ENCODE results near the gene HSD17B12. TPM values are rescaled to one million over a fixed set of nuclear protein-coding genes. Genes with fewer than 3 reads are reported as not detected.

HSD17B12 gene
- total RNA-seq, 3 donors from 2014 or later: 36.1 to 48.9 (median 47.2) TPM

DNA sequence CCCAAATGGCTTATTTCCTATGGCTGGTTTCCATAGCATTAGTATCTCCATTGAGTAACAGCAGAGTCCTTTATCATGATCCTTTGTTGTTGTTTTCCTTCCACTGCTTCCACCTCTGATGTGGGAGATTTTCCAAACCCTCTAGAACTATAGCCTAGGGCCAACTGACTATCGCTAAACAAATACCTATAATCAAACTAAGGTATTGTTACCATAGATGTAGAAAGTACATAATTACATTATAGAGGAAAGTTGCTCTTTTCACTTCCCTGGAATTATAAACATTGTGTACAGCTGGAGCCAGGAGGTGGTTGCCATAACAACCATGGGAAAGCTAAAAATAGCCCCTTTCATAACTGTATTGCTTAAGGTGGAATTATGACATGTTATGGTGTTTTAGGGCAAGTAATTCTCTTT is 153.1 kb downstream of the HSD17B12 start:
- Histone ChIP-seq H3K27me3 (no peaks in the 10 kb centered on the region), H3K4me1 (no peaks in the 10 kb centered on the region), H3K27ac (no peak overlapping the region), H3K36me3 (no peaks in the 10 kb centered on the region), H3K4me3 (no peak overlapping the region), H3K9me3 (no peaks in the 10 kb centered on the region)
- TF ChIP-seq POLR2AphosphoS5 (IDR thresholded peaks at IDR 0.05) (no peak), POLR2A (IDR thresholded peaks at IDR 0.05) (no peak)
- TF ChIP-seq, protein P1, sequence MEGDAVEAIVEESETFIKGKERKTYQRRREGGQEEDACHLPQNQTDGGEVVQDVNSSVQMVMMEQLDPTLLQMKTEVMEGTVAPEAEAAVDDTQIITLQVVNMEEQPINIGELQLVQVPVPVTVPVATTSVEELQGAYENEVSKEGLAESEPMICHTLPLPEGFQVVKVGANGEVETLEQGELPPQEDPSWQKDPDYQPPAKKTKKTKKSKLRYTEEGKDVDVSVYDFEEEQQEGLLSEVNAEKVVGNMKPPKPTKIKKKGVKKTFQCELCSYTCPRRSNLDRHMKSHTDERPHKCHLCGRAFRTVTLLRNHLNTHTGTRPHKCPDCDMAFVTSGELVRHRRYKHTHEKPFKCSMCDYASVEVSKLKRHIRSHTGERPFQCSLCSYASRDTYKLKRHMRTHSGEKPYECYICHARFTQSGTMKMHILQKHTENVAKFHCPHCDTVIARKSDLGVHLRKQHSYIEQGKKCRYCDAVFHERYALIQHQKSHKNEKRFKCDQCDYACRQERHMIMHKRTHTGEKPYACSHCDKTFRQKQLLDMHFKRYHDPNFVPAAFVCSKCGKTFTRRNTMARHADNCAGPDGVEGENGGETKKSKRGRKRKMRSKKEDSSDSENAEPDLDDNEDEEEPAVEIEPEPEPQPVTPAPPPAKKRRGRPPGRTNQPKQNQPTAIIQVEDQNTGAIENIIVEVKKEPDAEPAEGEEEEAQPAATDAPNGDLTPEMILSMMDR (IDR thresholded peaks at IDR 0.05): no peak
- no peak for DNase-seq (ENCODE audit: low spot score in 2 of 2)
- intact Hi-C loops (cut with DNase I; ENCODE audit: low total_unique reads): no loop called here

- intact Hi-C loops (cut with DNase I; ENCODE audit: low total_unique reads): no loop called here
- H3K27ac ChIP-seq: no peak overlapping the region
- H3K9me3 ChIP-seq: no peaks in the 10 kb centered on the region
- TF ChIP-seq, protein P1 (IDR thresholded peaks at IDR 0.05): no peak
- TF ChIP-seq POLR2AphosphoS5 (IDR thresholded peaks at IDR 0.05): no peak
- TF ChIP-seq POLR2A (IDR thresholded peaks at IDR 0.05): no peak
- no peaks in the 10 kb centered on the region for H3K27me3 ChIP-seq
- H3K4me3 ChIP-seq: no peak overlapping the region
- H3K36me3 ChIP-seq: no peaks in the 10 kb centered on the region
- DNase-seq (ENCODE audit: low spot score in 2 of 2): no peak
- no peaks in the 10 kb centered on the region for H3K4me1 ChIP-seq
These were observed 153.7 kb downstream of the HSD17B12 start for GRCh38 chr11:43834286-43834685.

- Histone ChIP-seq H3K36me3 (no peaks in the 10 kb centered on the region), H3K4me3 (no peak overlapping the region), H3K9me3 (no peaks in the 10 kb centered on the region), H3K27ac (no peak overlapping the region), H3K4me1 (no peaks in the 10 kb centered on the region), H3K27me3 (no peaks in the 10 kb centered on the region)
- TF ChIP-seq POLR2AphosphoS5 (IDR thresholded peaks at IDR 0.05): no peak
- TF ChIP-seq, protein P1 (IDR thresholded peaks at IDR 0.05): no peak
- TF ChIP-seq POLR2A (IDR thresholded peaks at IDR 0.05): no peak
- DNase-seq (ENCODE audit: low spot score in 2 of 2): no peak
- intact Hi-C loops (cut with DNase I; ENCODE audit: low total_unique reads): no loop called here
These were observed 154.6 kb downstream of the HSD17B12 start for GRCh38 chr11:43835104-43835503.

DNA sequence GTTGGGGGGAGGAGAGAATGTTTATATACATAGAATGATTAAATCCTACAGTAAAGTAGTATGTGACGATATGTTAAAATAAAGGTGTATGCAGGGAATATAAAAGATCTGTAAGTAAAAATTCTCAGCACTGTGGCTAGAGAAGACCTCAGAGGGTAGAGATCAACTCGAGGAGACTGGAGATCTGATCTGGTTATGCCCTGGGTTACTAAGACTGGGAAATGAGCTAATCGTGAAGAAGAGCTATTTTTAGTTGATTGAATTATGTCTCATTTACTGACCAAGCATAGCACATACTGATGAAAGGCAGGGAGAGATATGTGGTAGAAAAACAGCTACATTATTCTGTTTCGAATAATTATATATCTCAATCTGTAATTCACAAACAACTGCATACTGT is 157.3 kb downstream of the HSD17B12 start:
- DNase-seq (ENCODE audit: low spot score in 2 of 2): no peak

GRCh38 chr11:43842021-43842420 is 161.5 kb downstream of the HSD17B12 start:
- H3K27ac ChIP-seq: no peak overlapping the region
- no peak for DNase-seq (ENCODE audit: low spot score in 2 of 2)
- H3K4me3 ChIP-seq: no peak overlapping the region
- no peaks in the 10 kb centered on the region for H3K36me3 ChIP-seq
- intact Hi-C loops (cut with DNase I; ENCODE audit: low total_unique reads): no loop called here
- H3K9me3 ChIP-seq: no peaks in the 10 kb centered on the region
- TF ChIP-seq POLR2AphosphoS5 (IDR thresholded peaks at IDR 0.05): no peak
- TF ChIP-seq POLR2A (IDR thresholded peaks at IDR 0.05): no peak
- TF ChIP-seq, protein P1 (IDR thresholded peaks at IDR 0.05): no peak
- H3K4me1 ChIP-seq: no peaks in the 10 kb centered on the region
- H3K27me3 ChIP-seq: no peaks in the 10 kb centered on the region

More for the DNA sequence above, 157.3 kb downstream of the HSD17B12 start:
- intact Hi-C loops (cut with DNase I; ENCODE audit: low total_unique reads): no loop called here
- no peak for TF ChIP-seq POLR2A (IDR thresholded peaks at IDR 0.05)
- no peak for TF ChIP-seq POLR2AphosphoS5 (IDR thresholded peaks at IDR 0.05)
- TF ChIP-seq, protein P1 (IDR thresholded peaks at IDR 0.05): no peak
- H3K27me3 ChIP-seq: no peaks in the 10 kb centered on the region
- no peaks in the 10 kb centered on the region for H3K4me1 ChIP-seq
- H3K27ac ChIP-seq: no peak overlapping the region
- no peaks in the 10 kb centered on the region for H3K36me3 ChIP-seq
- no peaks in the 10 kb centered on the region for H3K9me3 ChIP-seq
- H3K4me3 ChIP-seq: no peak overlapping the region

Data from breast epithelium (tissue), 4 donors.